GM18870 (cell line): ENCODE results near the gene COX8A.

Experiments
- ATAC-seq: cut with Tn5 transposase; IDR thresholded peaks from one replicate; pipeline ENCODE4 v1.9.1; 2021; ENCODE audit warnings: moderate library complexity; ENCODE audit not compliant: unreplicated experiment

COX8A gene

GRCh38 chr11:64019106-64020037 lies 45.0 kb downstream of the COX8A start:
- no peak for ATAC-seq

GRCh38 chr11:64020976-64021756 lies 46.7 kb downstream of the COX8A start:
- ATAC-seq: no peak

- no peak for ATAC-seq
Measured at GRCh38 chr11:64021757-64022093, 47.3 kb downstream of the COX8A start.

GRCh38 chr11:64022125-64022784 lies 47.8 kb downstream of the COX8A start:
- no peak for ATAC-seq

- no peak for ATAC-seq
Measured at GRCh38 chr11:64023712-64024710, 49.6 kb downstream of the COX8A start.

- ATAC-seq: no peak
Measured at GRCh38 chr11:64025205-64025604, 50.8 kb downstream of the COX8A start.
